ENCODE results near the gene PAPPA. TPM values are rescaled to one million over a fixed set of nuclear protein-coding genes. Genes with fewer than 3 reads are reported as not detected.

Gene PAPPA
- total RNA-seq, 1 donor from 2014 or later = 0.69 TPM

- TF ChIP-seq CTCF (IDR thresholded peaks at IDR 0.05; ENCODE audit: borderline replicate concordance) = no peak
- Histone ChIP-seq H3K36me3 (no peaks in the 10 kb centered on the region), H3K9me3 (replicated peaks) (no peaks in the 10 kb centered on the region), H3K4me3 (no peak overlapping the region), H3K4me1 (peaks cover 65% of the 10 kb centered on the region), H3K27me3 (ENCODE audit: low read depth) (no peaks in the 10 kb centered on the region), H3K27ac (replicated peaks) (no peak overlapping the region)
- intact Hi-C loops (cut with micrococcal nuclease) = no loop called here
- DNase-seq = no peak
Observed at GRCh38 chr9:116322521-116322920, 168.9 kb downstream of the PAPPA start.

DNA sequence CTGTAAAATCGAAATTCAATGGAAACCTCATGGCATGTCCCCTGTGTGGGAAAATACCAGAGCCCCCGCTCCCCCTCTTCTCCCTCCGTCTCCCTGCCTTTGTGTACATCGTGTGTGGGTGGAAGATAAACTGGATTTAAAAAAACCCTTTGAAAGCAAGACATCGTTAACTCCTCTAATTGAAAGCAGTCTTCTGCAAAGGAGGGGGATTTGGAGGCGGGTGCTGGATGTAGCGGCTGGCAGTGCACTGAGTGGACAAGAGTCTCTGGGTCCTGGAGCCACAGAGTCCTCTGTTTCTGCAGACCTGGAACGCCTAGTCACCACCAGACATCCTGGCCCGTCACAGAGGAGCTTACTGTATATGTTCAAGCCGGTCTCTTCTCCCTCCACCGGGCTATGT is 169.4 kb downstream of the PAPPA start:
- Histone ChIP-seq H3K9me3 (replicated peaks) (no peaks in the 10 kb centered on the region), H3K4me3 (no peak overlapping the region), H3K4me1 (peaks cover 66% of the 10 kb centered on the region), H3K36me3 (no peaks in the 10 kb centered on the region), H3K27me3 (ENCODE audit: low read depth) (no peaks in the 10 kb centered on the region), H3K27ac (replicated peaks) (no peak overlapping the region)
- no peak for TF ChIP-seq CTCF (IDR thresholded peaks at IDR 0.05; ENCODE audit: borderline replicate concordance)
- DNase-seq = no peak
- intact Hi-C loops (cut with micrococcal nuclease) = no loop called here

GRCh38 chr9:116323571-116323970 is 170.0 kb downstream of the PAPPA start:
- H3K27ac ChIP-seq (replicated peaks) = no peak overlapping the region
- H3K36me3 ChIP-seq = no peaks in the 10 kb centered on the region
- no peak for DNase-seq
- H3K4me3 ChIP-seq = no peak overlapping the region
- intact Hi-C loops (cut with micrococcal nuclease) = no loop called here
- H3K27me3 ChIP-seq (ENCODE audit: low read depth) = no peaks in the 10 kb centered on the region
- no peaks in the 10 kb centered on the region for H3K9me3 ChIP-seq (replicated peaks)
- no peak for TF ChIP-seq CTCF (IDR thresholded peaks at IDR 0.05; ENCODE audit: borderline replicate concordance)
- peaks cover 66% of the 10 kb centered on the region for H3K4me1 ChIP-seq

DNA sequence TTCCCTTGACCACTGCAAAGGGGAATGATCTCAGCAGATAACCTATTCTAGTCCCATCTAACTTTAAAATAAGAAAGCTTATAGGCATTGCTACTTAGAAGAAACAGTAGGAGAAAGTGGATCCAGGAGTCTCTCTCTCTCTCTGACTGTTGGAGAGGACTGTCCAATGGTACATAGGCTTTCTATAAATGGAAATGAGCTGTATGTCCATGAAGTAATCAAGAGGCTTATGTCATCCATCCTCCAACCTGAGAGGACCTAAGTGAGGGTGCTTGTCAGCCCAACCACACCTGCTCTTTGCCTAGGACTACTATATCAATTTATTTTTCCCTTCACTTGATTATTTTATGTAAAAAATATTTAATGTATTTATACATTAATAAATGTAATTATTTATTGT is 172.3 kb downstream of the PAPPA start:
- no peaks in the 10 kb centered on the region for H3K36me3 ChIP-seq

GRCh38 chr9:116327701-116328405 is 174.3 kb downstream of the PAPPA start:
- H3K27ac ChIP-seq (replicated peaks) = no peak overlapping the region
- no peaks in the 10 kb centered on the region for H3K27me3 ChIP-seq (ENCODE audit: low read depth)
- intact Hi-C loops (cut with micrococcal nuclease) = no loop called here
- H3K4me3 ChIP-seq = no peak overlapping the region
- no peak for TF ChIP-seq CTCF (IDR thresholded peaks at IDR 0.05; ENCODE audit: borderline replicate concordance)
- peaks cover 31% of the 10 kb centered on the region for H3K4me1 ChIP-seq
- H3K9me3 ChIP-seq (replicated peaks) = no peaks in the 10 kb centered on the region
- DNase-seq = no peak
- H3K36me3 ChIP-seq = no peaks in the 10 kb centered on the region

More for the DNA sequence above, 172.3 kb downstream of the PAPPA start:
- Histone ChIP-seq H3K27me3 (ENCODE audit: low read depth) (no peaks in the 10 kb centered on the region), H3K4me3 (no peak overlapping the region), H3K27ac (replicated peaks) (no peak overlapping the region), H3K9me3 (replicated peaks) (no peaks in the 10 kb centered on the region), H3K4me1 (peaks cover 43% of the 10 kb centered on the region)
- TF ChIP-seq CTCF (IDR thresholded peaks at IDR 0.05; ENCODE audit: borderline replicate concordance) = no peak
- no peak for DNase-seq
- intact Hi-C loops (cut with micrococcal nuclease) = no loop called here

All from left ventricle myocardium inferior (tissue), 1 donor.